ENCODE data around the gene ANGPTL8. TPM values are rescaled to one million over a fixed set of nuclear protein-coding genes. Genes with fewer than 3 reads are reported as not detected.

The ANGPTL8 gene
- total RNA-seq, 1 donor from 2014 or later = not detected

DNA sequence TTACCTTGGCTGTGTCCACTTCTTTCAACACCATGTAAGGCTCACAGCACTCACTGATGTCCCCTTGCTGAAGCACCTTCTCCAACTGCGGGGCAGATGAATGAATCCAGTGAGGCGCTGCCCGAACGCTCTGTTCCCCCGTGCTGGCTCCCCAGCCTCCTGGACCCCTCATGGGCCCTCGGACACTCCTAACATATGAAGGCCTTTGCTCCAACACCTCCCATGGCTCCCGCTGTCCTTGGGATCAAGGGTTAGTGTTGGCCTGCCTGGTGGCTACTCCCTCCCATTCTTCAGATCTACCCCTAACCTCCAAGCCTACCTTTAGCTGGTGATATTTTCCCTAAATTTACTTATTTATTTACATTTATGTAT lies 4.4 kb downstream of the ANGPTL8 start:
- TF ChIP-seq, protein P1, sequence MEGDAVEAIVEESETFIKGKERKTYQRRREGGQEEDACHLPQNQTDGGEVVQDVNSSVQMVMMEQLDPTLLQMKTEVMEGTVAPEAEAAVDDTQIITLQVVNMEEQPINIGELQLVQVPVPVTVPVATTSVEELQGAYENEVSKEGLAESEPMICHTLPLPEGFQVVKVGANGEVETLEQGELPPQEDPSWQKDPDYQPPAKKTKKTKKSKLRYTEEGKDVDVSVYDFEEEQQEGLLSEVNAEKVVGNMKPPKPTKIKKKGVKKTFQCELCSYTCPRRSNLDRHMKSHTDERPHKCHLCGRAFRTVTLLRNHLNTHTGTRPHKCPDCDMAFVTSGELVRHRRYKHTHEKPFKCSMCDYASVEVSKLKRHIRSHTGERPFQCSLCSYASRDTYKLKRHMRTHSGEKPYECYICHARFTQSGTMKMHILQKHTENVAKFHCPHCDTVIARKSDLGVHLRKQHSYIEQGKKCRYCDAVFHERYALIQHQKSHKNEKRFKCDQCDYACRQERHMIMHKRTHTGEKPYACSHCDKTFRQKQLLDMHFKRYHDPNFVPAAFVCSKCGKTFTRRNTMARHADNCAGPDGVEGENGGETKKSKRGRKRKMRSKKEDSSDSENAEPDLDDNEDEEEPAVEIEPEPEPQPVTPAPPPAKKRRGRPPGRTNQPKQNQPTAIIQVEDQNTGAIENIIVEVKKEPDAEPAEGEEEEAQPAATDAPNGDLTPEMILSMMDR (conservative IDR thresholded peaks at IDR 0.05; ENCODE audit: low read depth, low read length) = no peak
- no peak for DNase-seq (ENCODE audit: low read depth)
- no peak overlapping the region for H3K4me3 ChIP-seq (ENCODE audit: low read depth, low read length)

DNA sequence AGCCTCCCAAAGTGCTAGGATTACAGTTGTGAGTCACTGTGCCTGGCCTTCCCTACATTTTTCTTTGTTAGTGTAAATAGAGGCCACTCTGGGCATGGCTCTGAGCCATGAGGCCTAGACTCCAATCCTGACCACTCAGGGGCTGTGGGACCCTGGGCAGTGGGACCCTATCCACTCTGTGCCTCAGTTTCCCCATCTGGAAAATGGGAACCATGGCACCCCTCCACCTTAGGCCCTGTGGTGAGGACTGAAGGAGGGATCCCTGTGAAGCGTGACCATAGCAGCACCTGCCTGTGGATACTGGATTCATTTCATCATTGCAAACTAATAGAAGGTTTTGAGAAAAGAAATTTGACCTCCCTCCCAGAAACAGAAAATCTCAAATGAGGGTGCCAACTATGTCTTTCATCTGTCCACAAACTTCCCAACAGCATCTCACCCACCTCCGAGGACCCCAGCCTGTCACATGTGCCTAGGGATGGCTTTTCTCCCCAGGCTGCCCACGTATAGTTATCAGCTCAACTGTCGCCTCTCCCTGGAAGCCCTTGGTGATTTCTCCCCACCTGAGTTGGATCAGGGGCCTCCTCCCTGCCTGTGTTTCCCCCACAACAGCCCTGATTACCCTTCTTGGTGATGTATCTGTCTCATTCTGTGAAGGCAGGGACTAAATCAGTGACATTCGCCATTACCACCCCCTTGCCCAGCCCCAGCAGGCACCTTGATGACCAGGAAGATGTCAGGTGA lies 5.6 kb downstream of the ANGPTL8 start:
- no peak for DNase-seq (ENCODE audit: low read depth)
- TF ChIP-seq, protein P1 (conservative IDR thresholded peaks at IDR 0.05; ENCODE audit: low read depth, low read length) = no peak
- no peak overlapping the region for H3K4me3 ChIP-seq (ENCODE audit: low read depth, low read length)

DNA sequence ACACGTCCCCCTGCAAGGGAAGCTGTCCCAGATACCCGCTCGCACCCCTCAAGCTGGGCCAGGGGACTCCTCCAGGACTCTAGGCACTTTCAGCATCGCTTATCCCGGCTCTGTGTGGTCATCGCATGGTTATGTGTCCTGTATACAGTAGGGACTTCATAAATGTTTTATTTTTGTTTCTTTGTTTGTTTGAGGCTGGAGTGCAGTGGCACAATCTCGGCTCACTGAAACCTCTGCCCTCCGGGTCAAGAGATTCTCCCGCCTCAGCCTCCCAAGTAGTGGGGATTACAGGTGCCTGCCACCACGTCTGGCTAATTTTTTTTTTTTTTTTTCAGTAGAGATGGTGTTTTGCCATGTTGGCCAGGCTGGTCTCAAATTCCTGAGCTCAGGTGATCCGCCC lies 7.5 kb downstream of the ANGPTL8 start:
- no peak for DNase-seq (ENCODE audit: low read depth)
- TF ChIP-seq, protein P1 (conservative IDR thresholded peaks at IDR 0.05; ENCODE audit: low read depth, low read length) = no peak
- H3K4me3 ChIP-seq (ENCODE audit: low read depth, low read length) = no peak overlapping the region

DNA sequence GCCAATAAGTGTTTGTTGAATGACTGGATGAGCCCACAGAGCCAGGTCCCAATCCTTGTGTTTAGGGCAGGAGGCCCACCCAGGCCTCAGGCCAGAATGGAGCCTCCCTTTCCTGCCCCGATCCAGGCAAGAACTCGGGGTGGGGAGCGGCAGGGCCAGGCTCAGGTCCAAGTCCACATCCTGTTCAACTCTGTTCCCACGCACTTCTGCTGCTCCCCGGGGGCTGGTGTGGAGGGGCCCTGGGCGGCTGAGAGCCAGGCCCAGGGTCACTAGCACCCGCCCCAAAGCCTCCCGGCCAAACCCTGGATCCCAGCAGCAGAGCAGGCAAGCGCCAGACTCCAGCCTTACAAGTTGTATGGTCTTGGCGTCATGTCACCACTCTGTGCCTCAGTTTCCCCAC lies 8.0 kb downstream of the ANGPTL8 start:
- TF ChIP-seq, protein P1 (conservative IDR thresholded peaks at IDR 0.05; ENCODE audit: low read depth, low read length) = no peak
- no peak for DNase-seq (ENCODE audit: low read depth)

DNA sequence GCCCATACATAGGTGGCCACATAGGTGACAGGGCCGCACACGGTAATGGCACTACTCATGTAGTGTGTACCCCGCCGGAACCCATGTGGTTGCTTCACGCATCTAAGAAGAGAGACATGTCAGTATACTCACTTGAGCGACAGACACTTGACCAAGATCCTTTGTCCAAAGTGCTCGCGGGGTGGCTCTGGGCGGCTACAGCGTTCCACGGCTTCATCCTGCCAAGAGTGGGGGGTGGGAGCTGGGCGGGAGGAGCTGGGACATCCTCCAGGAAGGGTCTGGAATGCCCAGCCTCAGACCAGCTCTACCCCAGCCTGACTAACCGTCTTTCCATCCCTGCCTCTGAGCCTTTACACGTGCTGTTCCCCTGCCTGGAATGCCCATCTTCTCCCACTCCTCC lies 8.5 kb downstream of the ANGPTL8 start:
- TF ChIP-seq, protein P1 (conservative IDR thresholded peaks at IDR 0.05; ENCODE audit: low read depth, low read length) = no peak

More for the DNA sequence above, 8.0 kb downstream of the ANGPTL8 start:
- no peak overlapping the region for H3K4me3 ChIP-seq (ENCODE audit: low read depth, low read length)

DNA sequence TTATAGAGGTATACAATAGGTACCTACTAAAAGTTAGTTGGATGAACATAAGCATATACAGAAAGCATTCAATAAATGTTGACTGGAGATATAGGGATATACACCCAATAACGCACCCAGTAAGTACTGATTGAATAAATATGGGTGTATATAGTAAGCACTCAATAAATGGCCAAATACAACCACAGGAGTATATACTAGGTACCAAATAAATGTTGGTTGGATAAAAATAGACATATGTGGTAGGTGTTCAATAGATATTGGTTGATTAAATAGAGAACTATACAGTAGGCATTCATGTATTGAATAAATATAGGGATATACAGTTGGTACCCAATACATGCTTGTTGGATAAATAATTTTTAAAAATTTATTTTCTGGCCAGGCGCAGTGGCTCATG lies 9.4 kb downstream of the ANGPTL8 start:
- H3K4me3 ChIP-seq (ENCODE audit: low read depth, low read length) = no peak overlapping the region
- TF ChIP-seq, protein P1 (conservative IDR thresholded peaks at IDR 0.05; ENCODE audit: low read depth, low read length) = no peak
- DNase-seq (ENCODE audit: low read depth) = no peak

More for the DNA sequence above, 8.5 kb downstream of the ANGPTL8 start:
- DNase-seq (ENCODE audit: low read depth) = no peak
- no peak overlapping the region for H3K4me3 ChIP-seq (ENCODE audit: low read depth, low read length)

DNA sequence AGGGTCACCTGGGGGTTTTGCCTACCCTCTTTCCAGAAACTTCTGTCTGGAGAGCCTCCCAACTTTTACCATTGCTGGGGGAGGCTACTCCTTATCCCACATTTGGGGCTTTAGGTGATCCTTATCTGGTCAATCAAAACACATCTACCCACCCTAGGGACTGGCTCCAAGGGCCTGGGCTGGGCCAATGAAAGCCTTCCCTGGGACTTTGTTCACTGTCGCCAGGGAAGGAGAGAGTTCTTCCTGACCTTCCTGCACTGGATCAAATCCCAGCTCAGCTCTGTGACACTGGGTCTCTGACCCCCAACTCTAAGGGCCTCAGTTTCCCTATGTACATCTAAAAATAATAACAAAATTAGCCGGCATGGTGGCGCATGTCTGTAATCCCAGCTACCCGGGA lies 11.8 kb downstream of the ANGPTL8 start:
- no peak overlapping the region for H3K4me3 ChIP-seq (ENCODE audit: low read depth, low read length)
- TF ChIP-seq, protein P1 (conservative IDR thresholded peaks at IDR 0.05; ENCODE audit: low read depth, low read length) = no peak
- no peak for DNase-seq (ENCODE audit: low read depth)
